HG02973 (cell line): ENCODE data around the gene CYRIA.
A peak's percentile ranks its signal among the peaks of the same experiment; 100 is the strongest.

Experiments
- ATAC-seq: cut with Tn5 transposase; IDR thresholded peaks from one replicate; pipeline ENCODE4 v1.9.1; 2021; ENCODE audit warnings: moderate library complexity; ENCODE audit not compliant: unreplicated experiment

Gene CYRIA

DNA sequence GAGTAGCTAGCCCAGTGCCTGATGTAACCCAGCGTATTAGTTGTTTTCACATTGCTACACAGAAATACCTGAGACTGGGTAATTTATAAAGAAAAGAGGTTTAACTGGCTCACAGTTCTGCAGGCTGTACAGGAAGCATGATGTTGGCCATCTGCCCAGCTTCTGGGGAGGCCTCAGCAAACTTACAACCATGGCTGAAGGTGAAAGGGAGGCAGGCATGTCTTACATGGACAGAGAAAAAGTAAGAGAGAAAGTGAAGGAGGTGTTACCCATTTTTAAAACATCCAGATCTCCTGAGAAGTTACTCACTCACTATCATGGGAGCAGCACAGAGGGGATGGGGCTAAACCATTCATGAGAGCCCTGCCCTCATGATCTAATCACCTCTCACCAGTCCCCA is 6.1 kb upstream of the CYRIA start:
- ATAC-seq, result no peak

DNA sequence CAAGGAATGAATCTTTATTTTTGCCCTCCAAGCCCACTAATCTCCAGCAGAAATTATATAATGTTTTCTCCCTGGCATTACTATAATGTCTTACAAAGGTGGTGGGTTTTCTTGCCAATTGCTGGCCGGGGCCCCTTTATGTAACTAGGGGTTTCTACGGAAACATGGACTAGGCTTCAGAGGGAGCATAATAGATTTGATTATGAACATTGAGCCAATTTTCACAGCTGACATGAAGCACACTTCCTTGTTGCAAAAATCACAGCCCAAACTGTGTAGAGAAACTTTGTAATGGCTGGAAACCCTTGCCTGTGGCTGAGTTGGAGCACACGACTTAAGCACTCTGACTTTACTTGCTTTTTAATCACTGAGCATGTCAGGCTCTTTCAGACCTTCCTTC is 3.8 kb upstream of the CYRIA start:
- ATAC-seq, result no peak

DNA sequence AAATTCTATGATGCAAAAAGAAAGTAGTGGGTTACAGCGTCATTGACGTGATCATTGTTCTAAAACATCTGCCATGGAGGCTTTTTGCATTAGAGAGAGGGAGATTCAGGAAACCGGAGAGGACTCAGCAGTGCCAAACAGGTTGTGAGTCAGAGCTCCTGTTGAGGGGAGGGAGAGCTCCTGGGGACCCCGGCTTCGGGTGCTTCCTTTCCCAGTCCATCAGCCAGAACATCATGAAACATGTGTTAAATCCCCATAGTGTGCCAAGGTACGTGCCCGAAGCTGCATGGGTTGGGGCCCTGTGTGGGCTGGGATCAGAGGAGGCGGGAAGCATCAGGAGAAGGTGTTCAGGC is 791 bp upstream of the CYRIA start:
- no peak for ATAC-seq

DNA sequence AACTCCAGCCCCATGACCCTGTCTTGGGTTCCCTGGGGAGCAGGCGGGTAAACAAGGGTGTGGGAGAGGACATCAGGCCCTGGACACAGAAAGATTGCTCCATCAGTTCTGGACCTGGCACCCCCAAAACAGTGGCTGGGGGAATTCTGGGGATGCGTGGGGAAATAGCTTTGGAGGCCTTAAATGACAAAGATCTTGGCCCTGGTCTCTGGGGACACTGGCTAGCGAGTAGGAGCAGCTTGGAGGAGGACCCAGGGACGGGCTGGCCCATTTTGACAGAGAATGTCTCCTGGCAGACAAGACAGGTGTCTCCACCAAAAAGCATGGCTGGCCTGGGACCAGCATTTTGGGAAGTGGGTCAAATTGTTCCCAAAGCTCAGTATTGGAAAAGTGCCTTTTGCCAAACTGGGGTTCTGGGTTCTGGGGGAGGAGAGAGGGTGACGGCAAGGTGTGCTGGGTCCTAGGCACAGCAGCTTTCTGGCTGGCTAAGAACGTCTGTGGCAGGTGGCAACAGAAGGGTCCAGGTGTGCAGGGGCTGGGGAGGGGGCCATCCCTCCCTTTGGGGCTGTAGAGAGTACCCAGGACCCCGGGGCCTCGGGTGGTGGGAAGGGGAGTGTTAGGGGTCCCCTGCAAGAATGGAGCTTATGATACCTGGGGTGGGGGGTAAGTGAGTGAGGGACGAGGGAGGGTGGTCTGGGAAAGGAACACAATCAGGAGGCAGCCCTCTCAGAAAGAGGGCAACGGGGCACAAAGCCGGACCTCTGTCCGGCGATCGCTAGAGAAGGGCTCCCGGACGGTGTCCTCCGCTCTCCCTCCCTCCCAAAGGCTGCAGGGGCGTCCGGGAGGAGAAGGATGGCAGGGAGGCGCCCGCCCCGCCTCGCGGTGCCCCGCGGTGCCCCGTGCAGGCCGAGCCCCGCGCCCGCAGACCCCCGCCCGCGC is 556 bp downstream of the CYRIA start:
- ATAC-seq, result peak; percentile 12

DNA sequence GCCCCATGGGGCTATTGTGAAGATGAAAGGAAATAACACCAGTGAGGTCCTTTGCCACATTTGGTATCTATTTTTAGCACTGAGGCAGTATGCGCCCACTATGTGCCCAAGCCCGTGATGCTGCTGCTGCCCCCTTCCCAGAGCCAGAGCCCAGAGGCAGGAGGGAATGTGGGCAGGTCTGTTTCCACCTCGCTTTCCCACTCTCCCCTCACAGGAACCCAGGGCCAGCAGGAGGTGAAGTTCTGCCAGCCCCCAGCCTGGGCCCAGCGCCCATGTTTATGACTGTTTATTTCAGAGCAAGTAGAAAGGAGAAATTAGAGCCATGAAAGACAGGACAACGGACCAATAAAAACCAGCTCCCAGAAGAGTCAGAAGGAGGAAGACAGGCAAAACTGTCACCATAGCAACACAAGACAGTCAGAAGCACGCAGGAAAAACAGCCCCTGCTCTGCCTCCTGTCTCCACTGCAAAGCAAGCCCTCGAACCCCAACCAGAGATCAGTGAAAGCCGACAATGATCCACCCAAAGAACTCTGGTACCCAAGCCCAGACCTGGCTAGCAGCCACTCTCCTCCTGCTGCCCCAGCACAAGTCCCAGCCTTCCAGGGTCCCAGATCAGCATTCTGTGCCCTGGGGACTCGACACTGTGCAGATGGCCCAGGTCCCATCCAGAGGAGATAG is 1.4 kb downstream of the CYRIA start:
- ATAC-seq, result no peak

DNA sequence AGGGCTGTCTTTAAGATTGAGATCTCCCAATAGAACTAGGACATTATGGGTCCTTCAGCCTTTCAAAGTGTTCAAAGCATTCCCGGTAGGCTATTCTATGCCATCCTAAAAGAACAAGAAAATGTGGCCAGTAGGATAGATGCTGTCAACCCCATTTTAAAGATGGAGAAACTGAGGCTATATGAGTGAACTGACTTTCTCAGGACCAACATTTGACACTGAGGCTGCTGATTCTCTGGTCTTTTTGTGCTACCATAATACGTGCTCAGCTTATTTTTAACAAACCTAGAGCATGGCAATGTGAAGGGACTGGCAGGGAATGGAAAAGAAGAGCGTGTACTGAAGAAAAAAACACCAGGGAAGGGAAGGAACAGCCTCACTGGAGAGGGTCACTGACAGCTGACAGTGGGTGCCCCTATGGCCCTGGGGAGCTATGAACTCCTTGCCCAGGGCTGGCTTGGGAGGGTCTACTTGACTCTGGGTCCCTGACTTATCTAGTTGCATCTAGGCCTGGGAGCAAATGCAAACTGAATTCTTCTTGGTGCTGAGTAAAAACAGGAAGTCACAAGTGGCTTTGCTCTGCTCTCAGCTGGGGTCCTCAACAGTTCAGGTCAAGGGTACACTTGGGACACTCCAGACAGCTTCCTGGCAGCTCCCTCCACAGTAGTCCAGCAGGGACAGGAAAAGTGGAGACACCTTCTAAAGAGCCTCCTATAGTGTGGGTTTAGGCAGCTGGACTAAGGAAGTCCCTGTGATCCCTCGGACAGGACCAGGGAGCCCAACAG is 2.3 kb downstream of the CYRIA start:
- ATAC-seq, result no peak

DNA sequence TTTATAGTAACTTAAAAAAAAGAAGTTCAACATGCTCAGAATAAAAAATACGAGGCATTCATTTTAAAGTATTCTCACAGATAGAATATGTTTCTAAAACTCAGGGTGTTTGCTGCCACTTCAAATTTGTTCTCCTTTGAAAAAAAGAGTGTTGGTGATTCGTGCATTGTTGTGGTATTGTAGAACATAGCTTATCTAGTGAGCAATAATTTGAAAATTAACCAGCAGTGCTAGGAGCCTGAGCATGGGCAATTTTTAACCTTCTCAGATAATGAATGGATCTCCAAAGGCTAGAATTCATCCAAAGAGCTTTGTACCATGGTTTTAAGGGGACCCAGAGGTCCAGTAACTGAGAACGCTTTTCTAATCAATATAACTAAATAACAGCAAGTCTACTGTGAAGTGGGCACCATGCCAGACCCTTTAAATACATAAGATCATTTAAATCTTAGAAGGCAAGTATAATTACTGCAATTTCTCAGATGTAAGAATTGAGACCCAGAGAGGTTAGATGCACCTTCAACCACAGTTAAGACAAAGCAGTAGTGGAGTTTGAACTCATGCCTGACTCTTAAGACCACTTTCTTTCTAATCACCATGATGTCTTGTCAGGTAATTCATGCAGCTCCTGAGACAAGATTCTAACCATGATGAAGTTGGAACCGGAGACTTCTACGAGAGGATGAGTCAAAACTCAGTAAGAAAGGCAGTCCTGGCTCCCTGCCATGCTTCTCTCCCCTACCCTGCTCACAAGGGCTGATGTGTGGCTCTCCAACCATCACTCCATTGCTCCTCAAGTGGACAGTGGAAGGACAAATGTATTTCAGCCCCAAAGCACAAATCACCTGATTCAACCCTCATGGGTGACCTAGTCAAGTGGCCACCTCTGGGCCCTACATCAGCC is 3.4 kb downstream of the CYRIA start:
- no peak for ATAC-seq

DNA sequence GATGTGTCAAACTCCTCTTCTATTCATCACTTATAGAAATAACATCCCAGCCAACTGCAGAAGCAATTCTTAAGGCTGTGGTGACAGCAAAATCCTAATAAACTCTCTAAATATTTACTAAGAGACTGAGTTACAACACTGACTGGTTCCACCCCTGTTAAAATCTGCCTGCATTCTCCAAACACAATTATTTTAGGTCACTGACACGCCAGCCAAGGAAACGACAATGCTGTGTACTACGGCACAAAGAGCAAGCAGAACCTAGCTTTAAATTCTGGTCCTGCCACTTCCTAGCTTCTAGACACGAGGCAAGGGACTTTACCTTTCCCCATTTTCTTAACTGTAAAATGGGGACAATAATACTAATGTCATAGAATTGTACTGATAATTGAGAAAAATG is 4.1 kb downstream of the CYRIA start:
- ATAC-seq, result no peak

- no peak for ATAC-seq
Observed at GRCh38 chr2:16660556-16660955, 5.1 kb downstream of the CYRIA start.

- ATAC-seq, result no peak
Observed at GRCh38 chr2:16660114-16660513, 5.5 kb downstream of the CYRIA start.

DNA sequence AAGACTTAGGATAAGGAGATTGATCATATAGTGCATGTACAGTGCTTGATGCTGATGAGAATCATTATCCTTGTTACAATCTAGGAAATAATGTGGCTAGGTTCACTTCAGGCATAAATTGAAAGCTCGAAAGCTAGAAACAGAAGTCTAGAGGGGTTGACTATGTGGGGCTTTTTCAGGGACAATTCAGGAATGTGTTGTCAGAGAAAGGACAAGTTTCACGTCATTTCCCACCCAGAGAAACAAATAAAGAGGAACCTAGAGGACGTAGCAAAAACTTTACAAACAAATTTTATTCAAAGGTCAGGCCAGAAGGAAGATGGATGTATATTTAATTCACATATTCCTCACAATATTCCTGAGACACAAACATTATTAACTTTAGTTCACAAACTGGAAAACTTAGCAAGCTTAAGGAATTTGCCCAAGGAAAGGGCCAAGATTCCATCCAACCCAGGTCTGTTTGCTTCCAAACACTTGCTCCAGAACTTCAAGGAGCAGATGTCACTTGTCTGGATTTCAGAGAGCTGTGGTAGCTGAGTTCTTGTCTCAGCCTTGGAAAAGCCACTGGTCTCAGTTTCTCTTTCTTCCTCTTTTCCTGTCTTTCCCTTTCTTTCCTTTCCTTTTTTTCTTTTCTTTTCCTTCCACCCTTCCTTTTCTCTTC is 7.4 kb downstream of the CYRIA start:
- ATAC-seq, result no peak

DNA sequence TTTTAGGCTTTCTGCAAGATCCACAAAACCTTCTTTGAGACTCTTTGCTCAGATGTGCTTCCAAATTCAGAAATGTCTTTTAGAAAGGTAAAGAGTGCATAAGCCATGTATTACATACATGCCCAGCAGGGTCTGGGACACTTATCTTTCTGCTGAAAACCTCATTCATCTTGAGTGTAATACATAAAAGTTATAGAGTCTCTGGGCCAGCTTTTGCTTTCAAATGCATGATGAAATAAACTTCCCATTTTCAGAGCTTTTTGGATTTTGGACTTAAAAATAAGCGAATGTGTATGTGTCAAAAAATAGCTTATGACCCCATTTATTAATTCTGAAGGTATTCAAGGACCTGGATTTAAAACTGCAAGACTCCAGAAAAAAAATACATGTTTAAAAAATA is 8.0 kb downstream of the CYRIA start:
- ATAC-seq, result no peak

- ATAC-seq, result peak; percentile 87
Observed at GRCh38 chr2:16656784-16657391, 8.7 kb downstream of the CYRIA start.

- ATAC-seq, result no peak
Observed at GRCh38 chr2:16655905-16656642, 9.6 kb downstream of the CYRIA start.

DNA sequence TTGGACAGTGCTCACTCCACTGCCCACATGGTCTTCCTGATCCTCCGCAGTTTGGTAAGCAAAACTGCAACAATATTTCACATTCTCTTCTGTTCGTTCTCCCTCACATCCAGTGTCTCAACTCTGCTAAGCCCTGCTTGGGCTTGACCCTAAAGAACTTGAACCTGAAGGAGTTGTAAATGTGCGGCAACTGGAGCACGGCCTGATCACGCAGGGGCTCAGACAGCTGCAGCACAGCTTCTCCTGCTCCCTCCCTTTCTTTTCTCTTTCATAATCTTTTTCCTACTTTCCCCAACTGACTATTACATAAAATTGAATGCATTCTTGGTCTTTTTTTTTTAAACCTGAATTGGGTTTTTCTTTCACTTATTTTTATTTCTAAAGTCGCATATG is 10.2 kb downstream of the CYRIA start:
- ATAC-seq, result no peak

GRCh38 chr2:16654833-16655444 is 10.7 kb downstream of the CYRIA start:
- no peak for ATAC-seq

DNA sequence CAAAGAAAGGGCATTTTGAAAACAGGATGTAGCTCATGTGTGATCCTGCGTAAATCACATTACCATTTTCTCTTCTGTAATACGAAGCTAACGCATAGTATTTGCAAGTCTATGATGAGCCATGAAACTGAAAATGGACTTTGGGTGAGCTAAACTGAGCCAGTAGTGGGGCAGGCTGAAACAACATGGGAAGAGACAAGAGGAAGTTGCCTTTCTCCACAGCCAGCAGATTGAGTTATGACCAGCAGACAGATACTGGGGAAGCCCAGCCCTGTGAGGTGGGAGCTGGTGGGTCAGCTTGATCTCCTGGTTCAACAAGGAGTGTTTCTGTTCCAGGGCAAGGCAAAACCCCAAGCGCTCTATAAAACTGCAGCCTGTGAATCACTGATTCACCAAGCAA is 11.8 kb downstream of the CYRIA start:
- no peak for ATAC-seq

- no peak for ATAC-seq
Observed at GRCh38 chr2:16653083-16653375, 12.6 kb downstream of the CYRIA start.
